GM18870 (cell line): ENCODE data around the gene SAT2.

ENCODE experiments used
- ATAC-seq: cut with Tn5 transposase; IDR thresholded peaks from one replicate; pipeline ENCODE4 v1.9.1; 2021; ENCODE audit warnings: moderate library complexity; ENCODE audit not compliant: unreplicated experiment

The SAT2 gene

GRCh38 chr17:7592422-7593021 is 35.1 kb downstream of the SAT2 start:
- ATAC-seq, result no peak

DNA sequence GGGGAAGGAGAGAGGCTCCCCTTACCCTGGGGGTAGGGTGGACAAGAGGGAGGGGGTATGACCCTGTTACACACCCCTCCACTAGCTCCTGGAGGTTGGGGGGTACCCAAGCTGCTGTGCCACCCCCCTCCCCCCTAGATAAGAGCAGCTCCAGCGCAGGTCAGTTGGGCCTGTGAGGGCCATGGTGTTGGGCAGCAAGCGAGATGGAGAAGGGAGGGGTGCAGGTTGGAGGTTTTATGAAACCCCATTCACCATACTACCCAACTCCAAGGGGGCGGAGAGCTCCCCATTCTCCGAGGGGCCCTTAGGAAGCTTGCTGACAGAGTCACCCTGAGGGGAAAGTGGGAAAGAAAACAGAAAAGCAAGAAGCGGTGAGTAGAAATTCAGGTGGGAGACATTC is 36.0 kb downstream of the SAT2 start:
- ATAC-seq, result no peak

- ATAC-seq, result no peak
Measured at GRCh38 chr17:7590743-7591142, 36.9 kb downstream of the SAT2 start.

GRCh38 chr17:7589891-7590691 is 37.5 kb downstream of the SAT2 start, which contains the start of gene SOX15:
Gene SOX15 (minus strand): TSS chr17:7590094. CDS start chr17:7589676, 418 bp downstream.
- no peak for ATAC-seq

DNA sequence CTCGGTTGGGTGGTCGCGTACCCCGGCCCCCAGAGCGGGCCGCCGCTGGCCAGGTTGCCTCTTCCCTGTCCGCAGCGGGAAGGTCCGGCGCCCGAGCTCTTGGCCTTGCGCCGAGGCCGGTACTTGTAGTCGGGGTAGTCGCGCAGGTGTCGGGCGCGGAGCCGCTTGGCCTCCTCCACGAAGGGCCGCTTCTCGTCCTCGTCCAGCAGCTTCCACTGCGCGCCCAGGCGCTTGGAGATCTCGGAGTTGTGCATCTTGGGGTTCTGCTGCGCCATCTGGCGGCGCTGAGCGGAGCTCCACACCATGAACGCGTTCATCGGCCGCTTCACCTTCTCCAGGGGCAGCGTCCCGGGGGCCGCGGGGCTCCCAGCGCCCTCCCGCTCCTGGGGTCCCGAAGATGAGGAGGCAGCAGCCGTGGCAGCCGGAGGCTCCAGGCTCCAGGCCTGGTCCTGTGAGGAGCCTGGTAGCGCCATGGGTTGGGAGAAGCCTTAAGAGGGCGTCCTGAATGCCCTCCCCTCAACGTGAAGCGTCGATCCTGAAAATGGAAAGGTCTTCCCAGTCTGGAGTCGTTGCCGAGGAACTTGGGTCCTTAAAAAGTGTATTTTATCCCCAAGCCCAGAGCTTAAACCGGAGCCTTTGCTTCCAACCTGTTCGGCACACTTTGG is 38.3 kb downstream of the SAT2 start:
- ATAC-seq, result no peak

DNA sequence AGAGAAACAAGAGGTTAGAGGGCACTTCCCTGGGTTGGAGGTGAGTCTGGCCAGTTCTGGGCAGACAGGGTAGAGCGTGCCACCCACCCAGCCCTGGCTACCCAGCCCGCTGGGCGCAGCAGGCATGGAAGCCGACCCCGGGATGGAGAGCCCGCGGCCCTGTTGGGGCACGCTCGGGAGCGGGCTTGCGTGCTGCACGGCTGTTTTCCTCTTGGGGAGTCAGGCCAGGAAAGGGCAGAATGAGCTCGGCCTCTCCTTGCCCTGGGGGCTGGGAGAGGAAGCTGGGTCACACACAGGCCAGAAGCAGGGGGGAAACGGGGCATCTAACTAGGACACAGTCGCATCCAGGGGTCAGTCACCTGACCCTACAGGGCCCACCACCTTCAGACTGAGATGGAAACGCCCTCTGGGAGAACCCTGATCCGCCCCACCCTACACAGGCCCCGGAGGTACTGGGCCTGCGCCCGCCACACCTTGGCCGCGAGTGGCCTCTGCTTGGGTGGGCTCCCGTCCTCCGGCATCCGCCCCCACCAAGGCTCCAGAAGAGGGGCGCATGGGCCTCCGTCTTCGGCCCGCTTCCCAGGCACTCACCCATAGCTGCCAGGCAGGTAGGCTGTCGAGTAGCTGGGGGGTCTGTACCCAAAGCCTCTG is 38.9 kb downstream of the SAT2 start:
- ATAC-seq, result no peak

- ATAC-seq, result no peak
Measured at GRCh38 chr17:7587420-7588151, 40.0 kb downstream of the SAT2 start.

GRCh38 chr17:7586673-7587419 is 40.8 kb downstream of the SAT2 start:
- ATAC-seq, result no peak

GRCh38 chr17:7583253-7584109 is 44.1 kb downstream of the SAT2 start, which contains the start of gene MPDU1:
Gene MPDU1 (plus strand): TSS chr17:7583852. CDS start chr17:7583863, 11 bp downstream.
- peak; percentile 56 for ATAC-seq

DNA sequence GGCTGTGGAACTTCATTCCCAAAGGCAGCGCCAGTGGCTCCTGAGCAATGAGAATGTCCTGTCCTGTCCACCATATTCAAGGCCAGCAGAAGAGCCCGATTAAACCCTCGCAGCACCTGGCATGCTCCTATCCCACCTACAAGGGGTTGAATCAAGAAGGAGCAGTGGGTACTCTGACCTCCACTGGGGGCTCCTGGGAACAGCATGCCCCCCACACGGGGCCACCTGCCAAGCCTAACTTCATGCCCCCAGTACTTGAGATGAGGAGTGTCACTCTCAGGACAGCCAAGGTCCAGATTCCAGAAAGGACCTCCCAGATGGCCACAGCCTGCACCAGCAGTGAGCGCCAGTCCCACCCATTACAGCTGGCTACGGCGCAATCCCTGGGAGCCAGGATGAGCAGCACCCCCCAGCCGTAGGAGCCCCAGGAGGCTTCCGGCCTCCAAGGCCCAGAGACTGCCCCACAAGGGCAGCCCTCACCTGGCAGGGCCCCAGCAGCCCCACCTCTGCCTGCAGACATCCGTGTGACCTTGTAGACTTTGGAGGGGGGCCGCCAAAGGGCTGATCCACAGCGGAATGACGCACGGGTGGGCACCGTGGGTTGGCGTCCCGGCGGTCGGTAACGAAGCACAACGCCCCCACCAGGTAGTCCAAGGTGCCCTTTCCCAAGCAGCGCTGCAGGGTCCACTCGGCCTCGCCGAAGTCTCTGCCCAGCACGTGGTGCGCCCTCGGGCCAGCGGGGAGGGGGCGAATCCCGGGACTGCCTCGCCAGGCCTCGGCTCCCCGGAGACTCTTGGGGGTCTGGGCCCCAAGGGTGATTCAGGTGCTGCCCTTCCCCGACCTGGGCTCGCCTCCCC is 45.0 kb downstream of the SAT2 start:
- no peak for ATAC-seq

GRCh38 chr17:7580604-7581575 is 46.7 kb downstream of the SAT2 start:
- no peak for ATAC-seq

DNA sequence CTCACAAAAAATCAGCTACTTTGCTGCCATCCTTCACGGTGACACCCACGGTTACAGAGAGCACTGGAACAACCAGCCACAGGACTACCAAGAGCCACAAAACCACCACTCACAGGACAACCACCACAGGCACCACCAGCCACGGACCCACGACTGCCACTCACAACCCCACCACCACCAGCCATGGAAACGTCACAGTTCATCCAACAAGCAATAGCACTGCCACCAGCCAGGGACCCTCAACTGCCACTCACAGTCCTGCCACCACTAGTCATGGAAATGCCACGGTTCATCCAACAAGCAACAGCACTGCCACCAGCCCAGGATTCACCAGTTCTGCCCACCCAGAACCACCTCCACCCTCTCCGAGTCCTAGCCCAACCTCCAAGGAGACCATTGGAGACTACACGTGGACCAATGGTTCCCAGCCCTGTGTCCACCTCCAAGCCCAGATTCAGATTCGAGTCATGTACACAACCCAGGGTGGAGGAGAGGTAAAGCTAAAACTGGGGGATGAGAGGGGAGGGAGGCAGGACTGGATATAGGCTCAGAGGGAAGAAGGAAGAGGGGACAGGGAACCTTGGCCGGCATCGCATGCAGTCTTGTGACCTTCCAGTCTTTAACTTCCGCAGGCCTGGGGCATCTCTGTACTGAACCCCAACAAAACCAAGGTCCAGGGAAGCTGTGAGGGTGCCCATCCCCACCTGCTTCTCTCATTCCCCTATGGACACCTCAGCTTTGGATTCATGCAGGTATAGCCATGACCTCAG is 47.6 kb downstream of the SAT2 start:
- no peak for ATAC-seq

- ATAC-seq, result no peak
Measured at GRCh38 chr17:7579001-7579833, 48.4 kb downstream of the SAT2 start, which contains the start of gene CD68. Gene CD68 (plus strand): TSS chr17:7579638. CDS start chr17:7579678, 40 bp downstream.

GRCh38 chr17:7577327-7578199 is 50.1 kb downstream of the SAT2 start:
- ATAC-seq, result no peak
